ENCODE measurements around the gene TUBA8.

GRCh38 chr22:18063306-18063705 lies 47.3 kb upstream of the TUBA8 start:
- TF ChIP-seq, protein P1, sequence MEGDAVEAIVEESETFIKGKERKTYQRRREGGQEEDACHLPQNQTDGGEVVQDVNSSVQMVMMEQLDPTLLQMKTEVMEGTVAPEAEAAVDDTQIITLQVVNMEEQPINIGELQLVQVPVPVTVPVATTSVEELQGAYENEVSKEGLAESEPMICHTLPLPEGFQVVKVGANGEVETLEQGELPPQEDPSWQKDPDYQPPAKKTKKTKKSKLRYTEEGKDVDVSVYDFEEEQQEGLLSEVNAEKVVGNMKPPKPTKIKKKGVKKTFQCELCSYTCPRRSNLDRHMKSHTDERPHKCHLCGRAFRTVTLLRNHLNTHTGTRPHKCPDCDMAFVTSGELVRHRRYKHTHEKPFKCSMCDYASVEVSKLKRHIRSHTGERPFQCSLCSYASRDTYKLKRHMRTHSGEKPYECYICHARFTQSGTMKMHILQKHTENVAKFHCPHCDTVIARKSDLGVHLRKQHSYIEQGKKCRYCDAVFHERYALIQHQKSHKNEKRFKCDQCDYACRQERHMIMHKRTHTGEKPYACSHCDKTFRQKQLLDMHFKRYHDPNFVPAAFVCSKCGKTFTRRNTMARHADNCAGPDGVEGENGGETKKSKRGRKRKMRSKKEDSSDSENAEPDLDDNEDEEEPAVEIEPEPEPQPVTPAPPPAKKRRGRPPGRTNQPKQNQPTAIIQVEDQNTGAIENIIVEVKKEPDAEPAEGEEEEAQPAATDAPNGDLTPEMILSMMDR (IDR thresholded peaks at IDR 0.05; ENCODE audit: insufficient read depth, low read length): no peak
- TF ChIP-seq REST (IDR thresholded peaks at IDR 0.05; ENCODE audit: insufficient replicate concordance, low read depth) (no peak), POLR2AphosphoS5 (IDR thresholded peaks at IDR 0.05; ENCODE audit: low read depth) (no peak), GABPA (IDR thresholded peaks at IDR 0.05; ENCODE audit: low read depth) (no peak)
